HG03139 (cell line): Measurements from ENCODE around the gene CTSK.

Experiments
- ATAC-seq: cut with Tn5 transposase; IDR thresholded peaks from one replicate; pipeline ENCODE4 v1.9.1; 2021; ENCODE audit not compliant: unreplicated experiment

CTSK gene

DNA sequence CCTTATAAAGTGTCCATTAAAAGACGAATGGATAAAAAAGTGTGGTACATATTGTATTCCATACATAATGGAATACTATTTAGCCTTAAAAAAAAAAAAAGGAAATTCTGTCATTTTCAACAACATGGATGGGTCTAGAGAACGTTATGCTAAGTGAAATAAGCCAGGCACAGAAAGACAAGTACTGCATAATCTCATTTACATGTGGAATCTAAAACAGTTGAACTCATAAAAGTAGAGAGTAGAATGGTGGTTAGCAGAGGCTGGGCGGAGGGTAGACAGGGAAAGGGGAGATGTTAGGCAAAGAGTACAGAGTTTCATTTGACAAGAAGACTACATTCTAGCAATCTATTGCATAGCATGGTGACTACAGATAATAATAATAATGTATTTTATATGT, 45.0 kb downstream of the CTSK start:
- ATAC-seq: no peak

DNA sequence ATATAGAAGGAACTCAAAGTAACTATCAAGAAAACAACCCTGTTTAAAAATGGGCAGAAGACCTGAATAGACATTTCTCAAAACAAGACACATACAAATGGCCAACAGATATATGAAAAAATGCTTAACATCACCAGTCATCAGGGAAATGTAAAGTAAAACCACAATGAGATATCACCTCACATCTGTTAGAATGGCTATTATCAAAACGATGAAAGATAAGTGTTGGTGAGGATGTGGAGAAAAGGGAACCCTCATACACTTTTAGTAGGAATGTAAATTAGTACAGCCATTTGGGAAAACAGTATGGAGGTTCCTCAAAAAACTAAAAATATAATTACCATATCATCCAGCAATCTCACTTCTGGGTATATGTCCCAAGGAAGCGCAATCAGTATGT, 45.5 kb downstream of the CTSK start:
- ATAC-seq: no peak

DNA sequence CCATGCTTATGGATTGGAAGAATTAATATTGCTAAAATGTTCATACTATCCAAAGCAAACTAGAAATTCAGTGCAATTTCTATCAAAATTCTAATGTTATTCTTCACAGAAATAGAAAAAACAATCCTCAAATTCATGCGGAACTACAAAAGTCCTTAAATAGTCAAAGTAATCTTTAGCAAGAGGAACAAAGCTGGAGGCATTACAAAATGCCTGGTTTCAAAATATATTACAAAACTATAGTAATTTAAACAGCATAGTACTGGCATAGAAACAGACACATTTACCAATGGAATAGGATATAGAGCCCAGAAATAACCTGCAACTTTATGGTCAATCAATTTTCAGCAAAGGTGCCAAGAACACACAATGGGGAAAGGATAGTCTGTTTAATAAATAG, 46.3 kb downstream of the CTSK start:
- no peak for ATAC-seq

DNA sequence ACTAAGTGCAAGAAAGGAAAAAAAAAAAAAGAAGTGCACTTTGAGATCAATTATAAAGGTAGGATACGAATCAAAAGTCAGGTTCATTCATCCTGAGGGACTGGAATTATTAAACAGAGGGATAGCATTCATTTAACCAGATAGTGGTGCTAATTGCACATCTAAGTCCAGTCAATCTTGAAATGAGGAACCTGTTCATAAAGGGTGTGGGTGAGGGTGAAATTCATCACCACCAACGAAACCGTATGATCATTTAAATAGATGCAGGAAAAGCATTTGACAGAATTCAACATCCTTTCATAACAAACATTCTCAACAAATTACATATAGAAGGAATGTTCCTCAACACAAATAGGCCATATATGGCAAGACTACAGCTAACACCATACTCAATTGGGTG, 48.0 kb downstream of the CTSK start:
- ATAC-seq: no peak

DNA sequence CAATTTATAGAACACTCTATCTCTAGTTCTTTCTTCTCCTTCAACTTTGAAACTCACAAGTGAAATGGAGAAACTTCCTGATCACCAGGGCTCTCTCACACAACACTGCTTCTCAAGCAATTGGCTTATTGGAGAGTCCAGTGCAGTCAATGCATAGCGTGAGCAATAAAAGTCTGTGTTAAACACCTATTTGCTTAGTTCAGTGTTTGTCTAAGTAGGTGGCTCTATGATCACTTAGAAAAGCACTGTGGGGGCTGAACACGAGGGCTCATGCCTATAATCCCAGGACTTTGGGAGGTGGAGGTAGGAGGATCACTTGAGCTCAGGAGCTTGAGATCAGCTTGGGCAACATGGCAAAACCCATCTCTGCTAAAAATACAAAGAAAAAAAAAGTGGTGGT, 54.6 kb downstream of the CTSK start:
- no peak for ATAC-seq

DNA sequence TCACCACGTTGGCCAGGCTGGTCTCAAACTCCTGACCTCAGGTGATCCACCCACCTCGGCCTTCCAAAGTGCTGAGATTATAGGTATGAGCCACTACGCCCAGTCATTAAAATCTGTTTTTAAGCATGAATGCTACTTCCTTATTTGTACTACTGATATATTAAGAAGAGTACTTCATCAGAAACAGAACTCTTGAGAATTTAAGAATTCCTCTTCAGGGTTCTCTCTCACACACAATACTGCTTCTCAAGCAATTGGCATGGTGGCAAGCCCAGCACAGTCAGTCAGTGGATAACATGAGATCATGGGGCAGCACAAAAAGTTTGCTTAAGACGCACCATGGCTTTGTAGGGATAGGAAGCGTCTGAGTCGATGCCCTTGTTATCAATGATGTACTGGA, 56.6 kb downstream of the CTSK start:
- no peak for ATAC-seq

DNA sequence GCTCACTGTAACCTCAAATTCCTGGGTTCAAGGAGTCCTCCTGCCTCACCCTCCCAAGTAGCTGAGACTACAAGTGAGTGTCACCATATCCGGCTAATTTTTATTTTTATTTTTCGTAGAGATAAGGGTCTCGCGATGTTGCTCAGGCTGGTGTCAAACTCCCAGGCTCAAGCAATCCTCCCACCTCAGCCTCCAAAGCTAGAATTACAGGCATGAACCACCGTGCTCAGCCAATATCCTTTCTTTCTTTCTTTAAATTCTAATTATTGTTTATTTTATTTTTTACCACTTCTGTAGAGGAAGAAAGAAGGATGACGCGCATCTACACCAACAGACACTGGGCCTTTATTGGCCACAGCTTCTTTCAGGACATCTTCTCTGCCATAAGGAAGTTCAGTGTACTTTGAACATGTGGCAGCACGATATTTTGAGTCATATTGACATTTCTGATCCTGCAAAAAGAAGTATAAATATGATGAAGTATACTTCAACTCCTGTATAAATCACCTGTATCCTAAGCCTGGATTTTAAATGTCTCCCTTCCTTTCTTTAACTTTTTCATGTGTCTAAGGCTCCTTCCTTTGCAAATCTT, 58.2 kb downstream of the CTSK start:
- no peak for ATAC-seq

DNA sequence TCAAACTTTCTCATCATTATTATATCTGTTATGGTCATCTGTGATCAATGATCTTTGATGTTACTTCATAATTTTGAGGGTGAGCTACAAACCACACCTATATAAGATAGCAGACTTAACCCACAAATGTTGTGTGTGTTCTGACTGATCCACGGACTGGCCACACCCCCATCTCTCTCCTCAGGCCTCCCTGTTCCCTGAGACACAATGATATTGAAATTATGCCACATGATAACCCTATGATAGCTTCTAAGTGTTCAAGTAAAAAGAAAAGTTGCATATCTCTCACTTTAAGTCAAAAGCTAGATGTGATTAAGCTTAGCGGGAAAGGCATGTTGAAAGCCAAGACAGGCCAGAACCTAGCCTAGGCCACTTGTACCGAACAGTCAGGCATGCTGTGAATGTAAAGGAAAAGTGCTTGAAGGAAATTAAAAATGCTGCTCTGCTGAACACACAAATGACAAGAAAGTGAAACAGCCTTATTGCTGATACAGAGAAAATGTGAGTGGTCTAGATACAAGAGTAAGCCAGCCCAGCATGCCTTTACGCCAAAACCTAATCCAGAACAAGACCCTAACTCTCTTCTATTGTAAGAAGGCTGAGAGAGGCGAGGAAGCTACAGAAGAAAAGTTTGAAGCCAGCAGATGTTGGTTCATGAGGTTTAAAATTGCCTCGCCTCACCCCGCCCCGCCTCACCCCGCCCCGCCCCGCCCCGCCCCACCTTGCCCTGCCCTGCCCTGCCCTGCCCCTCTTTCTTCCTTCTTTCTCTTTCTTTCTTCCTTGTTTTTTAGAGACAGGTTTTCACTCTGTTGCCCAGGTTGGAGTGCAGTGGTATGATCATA, 59.0 kb downstream of the CTSK start:
- ATAC-seq: no peak
